ENCODE results near the gene PKN3. TPM values are rescaled to one million over a fixed set of nuclear protein-coding genes. Genes with fewer than 3 reads are reported as not detected.

PKN3 gene
- total and polyA plus RNA-seq, 2 of the 13 experiments (the other 11 are each of a cell fraction or from before 2014, with no cell fraction given): 10.5 to 13.2 TPM

- TF ChIP-seq REXO4 (CRISPR knock-in tag; IDR thresholded peaks at IDR 0.05; ENCODE audit: borderline replicate concordance) (no peak), ZSCAN29 (CRISPR knock-in tag; conservative IDR thresholded peaks at IDR 0.05) (no peak), THAP7 (CRISPR knock-in tag; IDR thresholded peaks at IDR 0.05) (no peak), THAP9 (CRISPR knock-in tag; IDR thresholded peaks at IDR 0.05; ENCODE audit: borderline replicate concordance) (peak; percentile 31; the same call in 1 of the 2 replicates), FOXJ3 (CRISPR knock-in tag; IDR thresholded peaks at IDR 0.05; ENCODE audit: borderline replicate concordance) (0 out of 2 replicates have a peak, but pooled peaks have one; percentile 29), SOX6 (IDR thresholded peaks at IDR 0.05) (no peak), SOX6 (CRISPR knock-in tag; IDR thresholded peaks at IDR 0.05) (peak; percentile 52; the same call in 1 of the 2 replicates), TBL1XR1 (IDR thresholded peaks at IDR 0.05; ENCODE audit: borderline replicate concordance, low read length, partially characterized antibody) (no peak), SP4 (CRISPR knock-in tag; IDR thresholded peaks at IDR 0.05) (peak; percentile 100), HBP1 (CRISPR knock-in tag; IDR thresholded peaks at IDR 0.05; ENCODE audit: low read depth) (0 out of 2 replicates have a peak, but pooled peaks have one; percentile 37), PITX1 (CRISPR knock-in tag; IDR thresholded peaks at IDR 0.05) (peak; percentile 59), ZC3H4 (CRISPR knock-in tag; IDR thresholded peaks at IDR 0.05; ENCODE audit: borderline replicate concordance) (no peak), NFE2L1 (CRISPR knock-in tag; IDR thresholded peaks at IDR 0.05; ENCODE audit: borderline replicate concordance) (no peak), ZNF256 (CRISPR knock-in tag; conservative IDR thresholded peaks at IDR 0.05) (0 out of 2 replicates have a peak, but pooled peaks have one; percentile 47), ZFAT (CRISPR knock-in tag; conservative IDR thresholded peaks at IDR 0.05) (no peak), GPBP1L1 (CRISPR knock-in tag; IDR thresholded peaks at IDR 0.05) (no peak), ZNF639 (CRISPR knock-in tag; conservative IDR thresholded peaks at IDR 0.05) (no peak), ZEB1 (IDR thresholded peaks at IDR 0.05; ENCODE audit: insufficient replicate concordance, low read depth) (no peak), ZNF275 (CRISPR knock-in tag; IDR thresholded peaks at IDR 0.05; ENCODE audit: borderline replicate concordance) (no peak; the same call in 1 of the 2 replicates)
Measured at GRCh38 chr9:128723866-128724743, 21.8 kb downstream of the PKN3 start, which contains the start of gene ZDHHC12 (continued).
